Skin epidermis (tissue), 12 donors: ENCODE measurements around the gene ZNF652.
"Not testable (repeated sequence)": the region's sequence is repeated elsewhere in the genome, so short reads cannot be mapped to it uniquely, and the experiment has no call there.

ENCODE experiments used
- H3K27ac ChIP-seq, 21 experiments: fragments of 200-600 bp; sonication (generic) in 11 of 21; one replicate each; pipeline ENCODE4 v1.5.0; 2020; ENCODE audit warnings: mild to moderate bottlenecking in 3 of 21, inconsistent platforms in 2 of 21, moderate library complexity in 2 of 21
- H3K4me3 ChIP-seq, 7 experiments: fragments of 200-600 bp; sonication (generic) in 2 of 7; one replicate each; pipeline ENCODE4 v1.5.0; 2020; ENCODE audit warnings: inconsistent platforms in 2 of 7, mild to moderate bottlenecking in 2 of 7, moderate library complexity in 1 of 7

Gene ZNF652

GRCh38 chr17:49327835-49328784 is 33.9 kb downstream of the ZNF652 start:
- H3K4me3 ChIP-seq: no peak overlapping the region
- H3K27ac ChIP-seq: no peak overlapping the region

DNA sequence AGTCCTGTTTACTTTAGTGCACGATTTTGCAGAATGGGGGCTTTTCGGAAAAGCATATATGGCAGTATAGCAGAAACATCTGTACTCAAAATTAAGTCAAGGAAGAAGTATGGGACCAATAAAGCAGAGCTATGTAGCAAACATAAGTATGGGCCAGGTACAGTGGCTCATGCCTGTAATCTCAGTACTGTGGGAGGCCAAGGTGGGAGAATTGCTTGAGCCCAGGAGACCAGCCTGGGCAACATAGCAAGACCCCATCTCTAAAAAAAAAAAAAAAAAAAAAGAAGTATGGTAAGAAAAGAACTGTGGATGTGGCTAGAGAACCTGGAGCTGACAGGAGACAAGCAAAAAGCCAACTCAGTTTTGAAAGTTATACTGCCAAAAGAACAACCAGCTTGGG is 36.1 kb downstream of the ZNF652 start:
- Histone ChIP-seq H3K4me3 (no peak overlapping the region), H3K27ac (no peak overlapping the region)

DNA sequence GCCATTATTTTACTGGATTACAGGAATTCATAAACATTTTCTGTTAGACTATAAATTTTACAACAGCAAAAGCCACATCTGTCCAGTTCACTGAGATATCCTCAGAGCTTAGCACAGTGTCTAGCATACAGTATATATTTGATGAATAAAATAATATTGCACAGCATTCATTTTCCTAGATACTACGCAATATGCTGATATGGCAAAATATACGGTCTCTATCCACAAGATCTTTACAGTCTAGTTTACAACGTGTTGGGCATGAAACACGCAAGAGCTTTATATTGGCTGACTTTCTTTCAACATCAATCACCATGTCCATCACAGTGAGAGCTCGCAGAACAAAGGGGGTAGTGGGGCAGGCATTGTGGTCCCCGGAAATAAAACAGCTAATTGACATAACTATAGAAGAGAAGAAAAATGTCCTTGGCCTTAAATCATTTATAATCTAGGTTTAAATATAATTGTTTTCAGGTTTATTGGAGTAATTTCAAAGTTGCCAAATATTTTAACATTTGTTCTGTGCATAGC is 43.5 kb downstream of the ZNF652 start:
- Histone ChIP-seq H3K4me3 (no peak overlapping the region), H3K27ac (no peak overlapping the region)

DNA sequence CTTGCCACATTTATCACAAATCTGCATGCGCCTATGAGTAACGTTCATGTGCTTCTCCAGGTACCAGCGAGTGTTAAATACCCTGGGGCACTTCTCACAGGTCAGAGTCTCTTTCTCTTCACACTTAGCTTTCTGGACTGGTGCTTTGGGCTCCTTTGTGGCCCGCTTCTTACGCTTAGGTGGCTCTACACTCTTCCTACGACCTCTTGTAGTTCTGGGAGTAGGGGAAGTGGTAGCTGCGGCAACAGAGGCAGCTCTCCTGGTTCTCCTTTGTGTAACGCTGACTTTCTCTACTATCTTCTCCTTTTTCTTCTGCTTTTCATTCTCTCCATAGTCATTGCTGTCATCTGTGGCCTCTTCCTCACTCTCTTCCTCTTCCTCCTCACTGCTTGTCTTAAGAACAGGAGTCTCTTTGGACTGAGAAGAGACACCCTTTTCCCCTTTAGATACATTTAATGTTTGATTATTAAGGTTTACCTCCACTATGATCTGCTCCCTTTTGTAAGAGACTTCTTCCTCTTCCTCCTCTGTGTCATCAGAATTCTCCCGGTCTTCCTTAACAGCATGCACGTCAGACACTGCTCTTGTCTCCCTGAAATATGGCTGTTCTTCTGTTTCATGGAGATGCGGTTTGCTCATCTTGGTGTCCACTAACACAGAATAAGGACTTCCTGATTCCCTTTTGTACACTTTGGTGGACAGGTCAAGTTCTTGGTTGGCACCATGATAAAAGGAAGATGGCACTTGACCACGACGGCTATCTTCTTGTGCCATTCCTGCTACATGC is 45.0 kb downstream of the ZNF652 start:
- Histone ChIP-seq H3K4me3 (no peak overlapping the region), H3K27ac (peak overlapping the region in 5 of 21 experiments; percentile 1 to 55 (median 38))

DNA sequence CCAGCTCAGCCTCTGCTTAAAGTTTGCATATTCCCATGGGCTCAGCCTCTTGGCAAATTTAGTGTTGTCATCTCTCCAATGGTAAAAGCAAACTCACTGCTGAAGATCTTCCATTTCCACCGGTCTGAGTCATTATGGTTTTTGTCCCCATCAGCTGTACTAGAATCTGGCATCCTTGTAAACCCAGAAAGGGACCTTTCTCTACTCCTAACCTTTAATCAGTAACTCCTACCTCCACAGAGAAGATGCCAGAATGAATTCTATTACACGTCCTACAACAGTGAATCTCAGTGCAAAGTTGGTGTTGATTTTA is 45.8 kb downstream of the ZNF652 start:
- Histone ChIP-seq H3K4me3 (no peak overlapping the region), H3K27ac (peak overlapping the region in 2 of 21 experiments; percentile 1 to 32)

GRCh38 chr17:49315551-49316257 is 46.3 kb downstream of the ZNF652 start:
- H3K4me3 ChIP-seq: no peak overlapping the region
- peak overlapping the region in 3 of 21 experiments; percentile 1 to 36 (median 32) for H3K27ac ChIP-seq

DNA sequence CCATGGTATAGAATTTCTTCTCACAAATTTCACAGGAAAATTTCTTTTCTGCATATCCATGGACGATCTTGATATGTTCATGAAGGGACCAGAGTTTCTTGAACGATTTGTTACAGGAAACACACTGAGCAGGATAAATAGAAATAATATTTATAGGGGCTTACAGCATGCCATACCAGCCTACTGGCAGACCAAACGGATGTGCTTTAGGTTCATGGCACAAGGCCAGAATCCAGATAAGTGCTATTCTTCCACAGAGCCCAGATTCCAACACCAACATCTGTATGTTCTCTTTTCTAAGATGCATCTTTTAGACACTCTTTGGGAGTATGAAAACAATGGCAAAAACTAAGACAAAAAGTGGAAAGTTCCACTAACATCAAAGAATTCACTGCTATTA is 49.3 kb downstream of the ZNF652 start:
- Histone ChIP-seq H3K27ac (no peak overlapping the region), H3K4me3 (no peak overlapping the region)

DNA sequence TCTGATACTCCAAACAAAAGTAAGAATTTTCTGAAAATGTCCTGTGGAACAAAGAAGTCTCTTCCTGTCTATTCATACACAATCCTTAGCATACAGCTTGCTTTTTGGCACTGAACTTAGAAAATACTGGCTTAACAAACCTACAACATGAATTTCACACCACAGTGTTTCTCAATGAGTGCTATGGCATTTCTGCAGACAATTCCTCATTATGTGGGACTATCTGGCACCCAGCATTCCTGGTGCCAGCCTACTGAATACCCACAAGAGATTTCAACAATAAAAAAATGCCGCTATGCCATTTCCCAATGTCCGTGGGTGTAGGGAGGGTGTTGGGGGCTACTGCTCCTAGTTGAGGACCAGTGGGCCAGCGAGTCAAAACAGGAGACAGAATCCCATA is 62.1 kb downstream of the ZNF652 start:
- H3K4me3 ChIP-seq: no peak overlapping the region
- H3K27ac ChIP-seq: no peak overlapping the region

DNA sequence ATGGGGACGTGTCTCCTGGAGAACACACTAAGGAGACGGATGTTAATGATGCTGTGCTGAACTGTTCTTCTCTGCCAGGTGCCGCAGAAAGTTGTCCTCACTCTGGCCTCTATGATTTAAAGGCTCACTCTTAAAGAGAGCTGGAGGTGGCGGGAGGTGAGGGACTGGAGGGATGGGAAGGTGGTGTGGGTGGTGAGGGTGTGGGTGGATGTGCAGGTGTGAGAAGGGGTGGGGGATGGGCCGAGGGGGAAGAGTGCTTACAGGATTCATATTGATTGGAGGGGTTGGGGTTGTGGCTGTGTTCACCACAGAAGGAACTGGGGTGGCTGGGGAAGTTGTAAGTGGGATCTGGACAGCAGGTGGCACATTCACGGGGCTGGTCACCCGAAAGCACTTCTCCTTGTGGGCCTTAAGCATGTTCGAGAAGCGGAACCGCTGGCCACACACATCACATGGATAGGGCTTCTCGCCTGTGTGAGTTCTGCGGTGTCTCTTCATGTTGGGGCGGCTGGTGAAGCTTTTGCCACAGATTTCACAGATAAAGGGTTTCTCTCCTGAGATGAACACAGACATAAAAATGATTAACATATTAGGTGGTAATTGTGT is 63.6 kb downstream of the ZNF652 start:
- H3K4me3 ChIP-seq: no peak overlapping the region
- no peak overlapping the region for H3K27ac ChIP-seq

DNA sequence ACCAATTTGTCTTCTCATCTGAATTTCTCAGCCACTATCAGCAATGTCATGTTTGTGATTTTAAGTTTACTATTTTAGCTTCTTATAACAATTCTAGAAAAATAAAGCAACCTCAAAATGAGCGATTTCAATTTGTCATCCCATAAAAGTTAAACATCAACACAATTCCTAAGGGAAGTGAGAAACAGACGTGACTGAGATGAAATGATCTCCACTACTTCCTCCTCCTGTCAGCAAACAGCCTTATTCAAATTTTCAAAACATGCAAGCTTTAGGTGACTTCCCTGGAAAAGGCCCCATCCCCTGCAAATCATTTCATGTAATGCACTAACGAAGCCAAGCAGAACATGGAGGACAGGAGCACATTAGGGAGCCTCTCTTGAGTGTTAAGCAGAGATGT is 64.9 kb downstream of the ZNF652 start:
- Histone ChIP-seq H3K4me3 (no peak overlapping the region), H3K27ac (no peak overlapping the region)

GRCh38 chr17:49294122-49294521 is 67.9 kb downstream of the ZNF652 start:
- H3K4me3 ChIP-seq: no peak overlapping the region
- H3K27ac ChIP-seq: no peak overlapping the region

DNA sequence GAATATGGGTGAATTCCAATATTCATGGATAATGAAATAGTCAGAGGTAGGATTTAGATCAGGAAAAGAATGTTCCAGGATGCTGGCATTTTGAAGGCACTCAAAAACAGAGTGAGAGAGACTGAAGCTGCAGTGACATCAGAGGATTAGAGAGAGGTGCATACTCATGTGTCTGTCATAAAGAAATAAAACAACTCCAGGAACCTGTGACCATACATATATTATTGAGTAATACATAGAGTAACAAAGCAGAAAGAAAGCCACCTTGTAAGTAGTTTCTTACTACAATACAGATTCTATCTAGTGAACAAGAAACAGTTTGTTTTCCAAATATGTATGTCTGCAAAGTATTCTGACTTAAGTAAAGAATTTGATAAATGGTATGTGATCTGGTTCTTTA is 69.1 kb downstream of the ZNF652 start:
- H3K27ac ChIP-seq: no peak overlapping the region
- no peak overlapping the region for H3K4me3 ChIP-seq

DNA sequence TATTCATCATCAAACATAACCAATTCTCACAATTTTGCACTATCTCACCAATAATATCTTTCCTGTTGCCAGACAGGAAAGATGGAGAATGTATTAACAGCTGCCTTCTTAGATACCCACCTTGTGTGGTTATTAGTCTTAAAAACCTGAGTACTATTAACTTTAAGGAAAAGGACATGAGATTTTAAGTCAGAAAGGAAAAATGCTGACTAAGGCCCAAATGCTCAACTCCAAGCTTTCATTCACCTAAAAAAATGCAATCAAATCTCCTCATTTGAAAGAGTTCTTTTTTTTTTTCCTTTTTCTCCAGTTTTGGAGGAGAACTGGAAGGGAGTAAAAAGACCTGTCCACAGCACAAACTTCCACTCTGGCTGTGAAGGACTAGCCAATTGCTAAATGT is 70.1 kb downstream of the ZNF652 start:
- no peak overlapping the region for H3K27ac ChIP-seq
- H3K4me3 ChIP-seq: no peak overlapping the region

DNA sequence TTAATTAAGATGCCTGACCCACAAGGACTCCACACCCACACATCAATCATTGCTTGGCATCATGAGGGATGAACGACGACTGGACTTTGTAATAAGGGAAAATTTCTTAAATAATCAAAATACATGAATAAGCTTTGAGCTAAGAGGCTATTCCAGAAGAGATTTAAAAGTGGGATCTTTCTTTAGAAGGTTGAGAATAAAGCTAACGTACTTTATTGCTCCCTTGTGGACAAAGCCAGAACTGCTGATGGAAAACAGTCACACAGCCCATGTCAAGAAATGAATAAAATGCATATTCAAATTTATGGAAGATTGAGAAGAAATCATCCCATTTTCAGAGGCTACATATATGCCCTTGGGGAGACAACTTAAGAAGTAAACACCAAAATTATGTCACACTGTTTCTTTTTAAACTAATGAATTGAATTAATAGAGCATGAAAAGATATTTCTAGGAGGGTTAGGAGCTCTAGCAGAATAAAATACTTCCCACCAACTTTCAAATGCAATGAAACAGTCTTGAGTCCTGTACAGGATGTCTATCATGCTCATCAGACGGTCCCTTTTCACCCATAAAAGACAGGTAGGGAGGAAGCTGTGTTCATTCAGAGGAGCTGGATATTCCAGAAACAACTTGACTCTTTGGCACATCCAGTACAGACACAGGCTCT is 71.2 kb downstream of the ZNF652 start:
- Histone ChIP-seq H3K27ac (no peak overlapping the region), H3K4me3 (no peak overlapping the region)

- Histone ChIP-seq H3K27ac (no peak overlapping the region), H3K4me3 (no peak overlapping the region)
Observed at GRCh38 chr17:49288388-49288787, 73.7 kb downstream of the ZNF652 start.

- no peak overlapping the region for H3K27ac ChIP-seq
- H3K4me3 ChIP-seq: no peak overlapping the region
Observed at GRCh38 chr17:49287481-49287880, 74.6 kb downstream of the ZNF652 start.

- H3K4me3 ChIP-seq, H3K27ac ChIP-seq: not testable (repeated sequence)
Observed at GRCh38 chr17:49286261-49286973, 75.6 kb downstream of the ZNF652 start.

DNA sequence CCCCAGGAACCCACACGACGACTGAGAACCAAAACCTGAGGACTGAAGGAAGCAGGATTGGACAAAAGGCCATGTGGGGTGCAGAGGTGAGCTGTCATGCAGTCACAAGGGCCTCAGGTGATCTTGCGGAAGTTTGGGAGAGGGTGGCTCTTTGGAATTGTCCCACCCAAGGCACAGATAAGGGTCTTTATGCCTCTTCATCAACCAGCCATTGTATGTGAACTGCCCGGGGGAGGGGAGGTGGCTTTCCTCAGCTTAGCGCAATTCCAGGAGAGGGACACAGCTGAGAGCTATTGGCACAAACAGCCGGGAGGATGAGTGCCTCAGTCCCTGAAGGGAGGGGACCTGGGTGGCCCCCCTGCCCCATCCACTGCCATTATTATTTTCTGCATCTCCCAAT is 76.3 kb downstream of the ZNF652 start:
- no peak overlapping the region for H3K27ac ChIP-seq

DNA sequence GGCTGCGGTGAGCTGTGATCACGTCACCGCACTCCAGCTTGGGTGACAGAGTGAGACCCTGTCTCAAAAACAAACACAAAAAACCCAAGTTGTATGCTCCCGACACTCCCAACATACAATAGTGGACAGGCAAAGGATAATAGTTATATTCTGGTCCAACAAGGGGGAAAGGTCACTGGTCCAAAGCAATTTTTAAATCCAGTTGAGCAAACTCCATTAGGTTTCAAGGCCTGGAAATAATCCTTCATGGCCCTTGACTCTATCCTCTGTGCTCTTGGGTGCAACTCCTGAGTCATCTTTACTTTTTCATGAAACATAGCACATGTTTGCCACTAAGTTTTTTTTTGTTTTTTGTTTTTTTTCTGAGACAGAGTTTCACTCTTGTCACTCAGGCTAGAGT is 81.1 kb downstream of the ZNF652 start:
- Histone ChIP-seq H3K27ac (no peak overlapping the region), H3K4me3 (no peak overlapping the region)

More for the DNA sequence above, 76.3 kb downstream of the ZNF652 start:
- no peak overlapping the region for H3K4me3 ChIP-seq
